Stomach (tissue), 4 donors: ENCODE measurements around the gene RUNX1.

Experiments used
- CTCF ChIP-seq, 7 experiments: fragments of 450-650 bp in 4 of 7; fragments of 200-600 bp in 3 of 7; sonication (generic) in 3 of 7; IDR thresholded peaks; one replicate each; pipeline ENCODE4 v1.5.1; 2016 to 2019; ENCODE audit warnings: antibody characterized with exemption in 7 of 7, control low read depth in 2 of 7, mild to moderate bottlenecking in 1 of 7
- EP300 ChIP-seq: sonication (generic); formaldehyde crosslinking; IDR thresholded peaks from one replicate; pipeline ENCODE4 v1.6.1; 2017; ENCODE audit warnings: antibody characterized with exemption
- POLR2A ChIP-seq, 4 donors: fragments of 450-650 bp; IDR thresholded peaks; one replicate each; pipeline ENCODE4 v1.6.1; 2016; ENCODE audit warnings: antibody characterized with exemption in 4 of 4, control low read depth in 2 of 4, mild to moderate bottlenecking in 1 of 4, moderate library complexity in 1 of 4

DNA sequence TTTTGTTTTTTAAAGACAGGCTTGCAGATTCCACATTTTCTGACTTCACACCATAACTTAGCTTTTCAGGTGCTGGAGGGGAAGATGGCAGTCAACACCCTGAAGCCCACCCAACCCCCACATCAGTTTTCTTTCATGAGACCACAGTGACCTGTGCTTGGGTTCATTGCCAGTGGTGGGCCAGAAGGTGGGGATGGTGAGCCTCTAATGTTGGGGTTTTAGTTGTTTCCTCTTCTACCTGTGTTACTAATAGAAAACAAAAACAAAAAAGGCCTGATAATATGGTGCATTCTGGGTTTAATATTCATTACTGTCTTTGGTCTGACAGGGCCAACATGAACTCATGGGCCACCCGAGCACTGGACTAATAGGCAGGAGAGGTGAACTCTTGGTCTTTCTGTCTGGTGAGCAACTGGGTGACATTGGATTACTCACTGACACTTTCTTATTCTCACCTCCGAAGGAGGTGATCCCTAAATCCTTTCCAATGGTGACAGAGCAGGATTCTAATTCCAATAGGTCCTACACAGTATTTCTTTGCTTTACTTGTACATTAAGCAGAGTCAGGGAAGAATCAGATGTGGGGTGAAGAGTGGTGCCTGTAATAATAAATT lies 247.5 kb downstream of the RUNX1 start:
- TF ChIP-seq CTCF (IDR thresholded peaks at IDR 0.05) (peak in 2 of 7 experiments; percentile 13 to 27), POLR2A (IDR thresholded peaks at IDR 0.05) (no peak), EP300 (no peak)
